HCT116 (cell line): ENCODE measurements around the gene ZBTB34. TPM values are rescaled to one million over a fixed set of nuclear protein-coding genes. Genes with fewer than 3 reads are reported as not detected.
"Not testable (repeated sequence)": the region's sequence is repeated elsewhere in the genome, so short reads cannot be mapped to it uniquely, and the experiment has no call there.

Experiments
- ATAC-seq: fragments of 200-7000 bp; cut with Tn5 transposase; 2 replicates; pipeline ENCODE4 v1.9.1; 2020; ENCODE audit warnings: mild to moderate bottlenecking, moderate library complexity
- BruUV-seq: library from RNA; stranded (reverse); fragments of 400-500 nt; replicated peaks from 2 replicates; lab custom pipeline; 2021; lab: Mats Ljungman, UMichigan
- CTCF ChIA-PET: fragments of 300-600 bp; sonication (Branson Sonifier 250); formaldehyde crosslinking; loops from one replicate; lab custom pipeline; 2021; ENCODE audit warnings: antibody characterized with exemption; lab: Charles Lee
- POLR2A ChIA-PET: fragments of 300-600, 350-600 bp; sonication (Branson Sonifier 250); formaldehyde crosslinking; loops from one replicate; lab custom pipeline; 2021; ENCODE audit warnings: antibody characterized with exemption; lab: Charles Lee
- RAD21 ChIA-PET, 2 experiments: fragments of 300-600 bp; sonication (Branson Sonifier 250); formaldehyde crosslinking; loops; one replicate each; lab custom pipeline; 2023; ENCODE audit warnings: low total read pairs in 2 of 2; ENCODE audit not compliant: uncharacterized antibody in 2 of 2, unreplicated experiment in 2 of 2, low non-redundant PET in 1 of 2; lab: Charles Lee
- DNase-seq: peaks from one replicate; pipeline ENCODE4 v3.0.0-alpha.2; 2010; ENCODE audit warnings: low read depth, low spot score
- H2AFZ ChIP-seq: fragments of 200-600 bp; shearing (Covaris generic), sonication (generic); 2 replicates; pipeline ENCODE4 v1.6.1; 2017; ENCODE audit warnings: low read depth, mixed run types, mixed read lengths, antibody characterized with exemption, low read length; ENCODE audit not compliant: poor library complexity, severe bottlenecking
- H3K27ac ChIP-seq: 2 replicates; pipeline ENCODE4 v1.5.1; 2012; ENCODE audit warnings: low read depth, low read length
- H3K27me3 ChIP-seq: fragments of 200-600 bp; sonication (generic); 2 replicates; pipeline ENCODE4 v1.6.1; 2016; ENCODE audit warnings: mixed run types, low read length, mixed read lengths; ENCODE audit not compliant: insufficient read depth
- H3K36me3 ChIP-seq, 2 experiments: fragments of 200-500 bp in 1 of 2; fragments of 200-600 bp in 1 of 2; sonication (Bioruptor generic) in 1 of 2; sonication (generic) in 1 of 2; 2 replicates each; pipeline versions ENCODE4 v1.5.1 to v1.6.1; 2014 to 2016; ENCODE audit warnings: low read length in 2 of 2, inconsistent platforms in 1 of 2, mixed read lengths in 1 of 2, mixed run types in 1 of 2; ENCODE audit not compliant: insufficient read depth in 2 of 2, control insufficient read depth in 1 of 2
- H3K4me1 ChIP-seq, 2 experiments: fragments of 200-600 bp in 1 of 2; sonication (generic) in 1 of 2; 2 replicates each; pipeline versions ENCODE4 v1.5.1 to v1.6.1; 2012 to 2017; ENCODE audit warnings: low read length in 2 of 2, inconsistent platforms in 1 of 2, mild to moderate bottlenecking in 1 of 2, mixed read lengths in 1 of 2, mixed run types in 1 of 2, moderate library complexity in 1 of 2; ENCODE audit not compliant: insufficient read depth in 2 of 2, control insufficient read depth in 1 of 2
- H3K4me2 ChIP-seq: fragments of 200-600 bp; sonication (generic); 2 replicates; pipeline ENCODE4 v1.6.1; 2017; ENCODE audit warnings: mixed run types, low read length, mixed read lengths
- H3K4me3 ChIP-seq, 2 experiments: fragments of 200-600 bp in 1 of 2; sonication (generic) in 1 of 2; replicated peaks in 1 of 2; 2 replicates each; pipeline ENCODE4 v1.5.1; 2011 to 2016; ENCODE audit warnings: low read length in 2 of 2, control low read depth in 1 of 2, low read depth in 1 of 2, mild to moderate bottlenecking in 1 of 2, mixed read lengths in 1 of 2, mixed run types in 1 of 2
- H3K79me2 ChIP-seq: fragments of 200-600 bp; sonication (generic); 2 replicates; pipeline ENCODE4 v1.6.1; 2017; ENCODE audit warnings: mild to moderate bottlenecking, mixed run types, low read length, moderate library complexity, mixed read lengths; ENCODE audit not compliant: insufficient read depth
- H3K9ac ChIP-seq: fragments of 200-600 bp; sonication (generic); 2 replicates; pipeline ENCODE4 v1.6.1; 2016; ENCODE audit warnings: low read length, mixed read lengths
- H3K9me2 ChIP-seq: fragments of 200-600 bp; sonication (generic), shearing (Covaris generic); 2 replicates; pipeline ENCODE4 v1.6.1; 2017; ENCODE audit warnings: mixed run types, mild to moderate bottlenecking, moderate library complexity; ENCODE audit not compliant: insufficient read depth
- H3K9me3 ChIP-seq, 2 experiments: fragments of 200-500 bp in 1 of 2; fragments of 200-600 bp in 1 of 2; sonication (Bioruptor generic) in 1 of 2; sonication (generic) in 1 of 2; 2 replicates each; pipeline ENCODE4 v1.6.1; 2014 to 2017; ENCODE audit warnings: low read length in 2 of 2, mixed read lengths in 2 of 2, inconsistent platforms in 1 of 2, low read depth in 1 of 2, mild to moderate bottlenecking in 1 of 2, mixed run types in 1 of 2, moderate library complexity in 1 of 2; ENCODE audit not compliant: control insufficient read depth in 1 of 2, insufficient read depth in 1 of 2
- H4K20me1 ChIP-seq: fragments of 200-600 bp; sonication (generic), shearing (Covaris generic); 2 replicates; pipeline ENCODE4 v1.6.1; 2017; ENCODE audit warnings: mixed run types, mild to moderate bottlenecking, moderate library complexity; ENCODE audit not compliant: insufficient read depth
- EZH2phosphoT487 ChIP-seq: fragments of 200-600 bp; IDR thresholded peaks from 2 replicates; pipeline ENCODE4 v1.6.1; 2018; ENCODE audit warnings: antibody characterized with exemption, borderline replicate concordance
- POLR2AphosphoS5 ChIP-seq: IDR thresholded peaks from 2 replicates; pipeline ENCODE4 v1.6.1; 2011; ENCODE audit warnings: mild to moderate bottlenecking, low read depth, low read length, moderate library complexity
- RAD21 ChIP-seq: IDR thresholded peaks from 2 replicates; pipeline ENCODE4 v1.6.1; 2012; ENCODE audit warnings: low read depth, mild to moderate bottlenecking
- SIN3A ChIP-seq: IDR thresholded peaks from 2 replicates; pipeline ENCODE4 v1.6.1; 2012; ENCODE audit warnings: low read depth
- SRF ChIP-seq: IDR thresholded peaks from 2 replicates; pipeline ENCODE4 v1.6.1; 2012; ENCODE audit warnings: low read depth
- ZNF274 ChIP-seq: fragments of 200-500 bp; sonication (Bioruptor generic); IDR thresholded peaks from 2 replicates; pipeline ENCODE4 v1.6.1; 2014; ENCODE audit warnings: mild to moderate bottlenecking, low read depth, low read length, inconsistent platforms
- intact Hi-C: fragments of 100-400 bp; cut with micrococcal nuclease; formaldehyde crosslinking; loops from 2 replicates; pipeline ENCODE4 v1.10.0; 2022
- total RNA-seq: library from RNA; stranded (reverse); gene quantifications from one replicate; pipeline ENCODE4 v1.2.1, GENCODE V29; 2021; ENCODE audit not compliant: unreplicated experiment
- TF ChIP-seq, protein P1 (sequence below): IDR thresholded peaks from 2 replicates; pipeline ENCODE4 v1.6.1; 2012
- TF ChIP-seq, protein P2 (sequence below): IDR thresholded peaks from 2 replicates; pipeline ENCODE4 v1.6.1; 2012; ENCODE audit warnings: low read depth

ZBTB34 gene
- total RNA-seq, 1 experiment from 2014 or later: 5.6 TPM

DNA sequence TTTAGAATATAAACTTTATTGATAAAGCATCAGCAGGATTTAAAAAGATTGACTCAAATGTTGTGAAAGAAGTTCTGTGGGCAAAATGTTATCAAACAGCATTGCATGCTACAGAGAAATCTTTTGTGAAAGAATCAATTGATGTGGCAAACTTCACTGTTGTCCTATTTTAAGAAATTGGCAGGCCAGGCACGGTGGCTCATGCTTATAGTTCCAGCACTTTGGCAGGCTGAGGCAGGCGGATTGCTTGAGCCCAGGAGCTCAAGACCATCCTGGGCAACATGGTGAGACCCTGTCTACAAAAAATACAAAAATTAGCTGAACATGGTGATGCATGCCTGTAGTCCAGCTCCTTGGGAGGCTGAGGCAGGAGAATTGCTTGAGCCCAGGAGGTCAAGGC lies 38.2 kb upstream of the ZBTB34 start:
- ChIA-PET RAD21 (interaction anchor here in 1 of 2 experiments (0.6 kb wide), 1 partner anchor 36 kb away, joined by 4 read pairs; no protein-coding TSS in a partner anchor), CTCF (no interaction called here), POLR2A (no interaction called here)
- H3K4me3 ChIP-seq: no peak overlapping the region
- H3K4me2 ChIP-seq: no peak overlapping the region
- TF ChIP-seq, protein P1, sequence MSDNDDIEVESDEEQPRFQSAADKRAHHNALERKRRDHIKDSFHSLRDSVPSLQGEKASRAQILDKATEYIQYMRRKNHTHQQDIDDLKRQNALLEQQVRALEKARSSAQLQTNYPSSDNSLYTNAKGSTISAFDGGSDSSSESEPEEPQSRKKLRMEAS: no peak
- H3K9me3 ChIP-seq: peaks cover 3 to 10% of the 10 kb centered on the region in 2 experiments; a peak in 1 of 4 replicates
- H3K36me3 ChIP-seq: peaks cover 0 to 21% of the 10 kb centered on the region in 2 experiments; a peak in 3 of 4 replicates
- no peak overlapping the region for H3K9ac ChIP-seq
- no TSS peak for BruUV-seq
- H4K20me1 ChIP-seq: peaks cover 5% of the 10 kb centered on the region; the same call in 1 of the 2 replicates
- no peak overlapping the region for H3K27ac ChIP-seq
- ATAC-seq (no peak), DNase-seq (no peak)
- H2AFZ ChIP-seq: no peak overlapping the region
- no peaks in the 10 kb centered on the region for H3K27me3 ChIP-seq
- H3K9me2 ChIP-seq: no peaks in the 10 kb centered on the region
- intact Hi-C loops: no loop called here
- peaks cover 53% of the 10 kb centered on the region for H3K79me2 ChIP-seq
- H3K4me1 ChIP-seq: no peaks in the 10 kb centered on the region

DNA sequence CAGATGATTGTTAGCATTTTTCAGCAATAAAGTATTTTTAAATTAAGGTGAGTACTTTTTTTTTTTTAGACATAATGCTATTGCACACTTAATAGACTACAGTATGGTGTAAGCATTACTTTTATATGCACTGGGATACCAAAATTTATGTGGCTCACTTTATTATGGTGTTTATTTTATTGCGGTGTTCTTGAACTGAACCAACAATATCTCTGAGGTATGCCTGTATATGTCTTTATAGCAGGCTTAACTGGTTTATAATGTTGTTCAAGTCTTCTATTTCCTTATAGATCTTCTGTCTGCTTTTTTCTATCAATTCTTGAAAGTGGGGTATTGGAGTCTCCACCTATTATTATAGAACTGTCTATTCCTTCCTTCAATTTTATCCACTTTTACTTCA lies 37.6 kb upstream of the ZBTB34 start:
- Histone ChIP-seq H3K9me3 (peaks cover 3 to 10% of the 10 kb centered on the region in 2 experiments; a peak in 1 of 4 replicates), H3K79me2 (peaks cover 54% of the 10 kb centered on the region), H3K4me2 (no peak overlapping the region), H2AFZ (no peak overlapping the region), H3K36me3 (peaks cover 0 to 18% of the 10 kb centered on the region in 2 experiments; a peak in 3 of 4 replicates), H3K4me1 (no peaks in the 10 kb centered on the region), H3K9ac (no peak overlapping the region), H3K27ac (no peak overlapping the region), H3K4me3 (no peak overlapping the region), H4K20me1 (peaks cover 5% of the 10 kb centered on the region; the same call in 1 of the 2 replicates), H3K27me3 (no peaks in the 10 kb centered on the region), H3K9me2 (no peaks in the 10 kb centered on the region)
- CTCF ChIA-PET: no interaction called here
- TF ChIP-seq EZH2phosphoT487: no peak
- TF ChIP-seq ZNF274: no peak
- TF ChIP-seq POLR2AphosphoS5: no peak
- TF ChIP-seq, protein P2, sequence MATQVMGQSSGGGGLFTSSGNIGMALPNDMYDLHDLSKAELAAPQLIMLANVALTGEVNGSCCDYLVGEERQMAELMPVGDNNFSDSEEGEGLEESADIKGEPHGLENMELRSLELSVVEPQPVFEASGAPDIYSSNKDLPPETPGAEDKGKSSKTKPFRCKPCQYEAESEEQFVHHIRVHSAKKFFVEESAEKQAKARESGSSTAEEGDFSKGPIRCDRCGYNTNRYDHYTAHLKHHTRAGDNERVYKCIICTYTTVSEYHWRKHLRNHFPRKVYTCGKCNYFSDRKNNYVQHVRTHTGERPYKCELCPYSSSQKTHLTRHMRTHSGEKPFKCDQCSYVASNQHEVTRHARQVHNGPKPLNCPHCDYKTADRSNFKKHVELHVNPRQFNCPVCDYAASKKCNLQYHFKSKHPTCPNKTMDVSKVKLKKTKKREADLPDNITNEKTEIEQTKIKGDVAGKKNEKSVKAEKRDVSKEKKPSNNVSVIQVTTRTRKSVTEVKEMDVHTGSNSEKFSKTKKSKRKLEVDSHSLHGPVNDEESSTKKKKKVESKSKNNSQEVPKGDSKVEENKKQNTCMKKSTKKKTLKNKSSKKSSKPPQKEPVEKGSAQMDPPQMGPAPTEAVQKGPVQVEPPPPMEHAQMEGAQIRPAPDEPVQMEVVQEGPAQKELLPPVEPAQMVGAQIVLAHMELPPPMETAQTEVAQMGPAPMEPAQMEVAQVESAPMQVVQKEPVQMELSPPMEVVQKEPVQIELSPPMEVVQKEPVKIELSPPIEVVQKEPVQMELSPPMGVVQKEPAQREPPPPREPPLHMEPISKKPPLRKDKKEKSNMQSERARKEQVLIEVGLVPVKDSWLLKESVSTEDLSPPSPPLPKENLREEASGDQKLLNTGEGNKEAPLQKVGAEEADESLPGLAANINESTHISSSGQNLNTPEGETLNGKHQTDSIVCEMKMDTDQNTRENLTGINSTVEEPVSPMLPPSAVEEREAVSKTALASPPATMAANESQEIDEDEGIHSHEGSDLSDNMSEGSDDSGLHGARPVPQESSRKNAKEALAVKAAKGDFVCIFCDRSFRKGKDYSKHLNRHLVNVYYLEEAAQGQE: no peak
- TF ChIP-seq, protein P1: no peak
- TF ChIP-seq SRF: no peak
- no peak for TF ChIP-seq RAD21
- TF ChIP-seq SIN3A: no peak
- RAD21 ChIA-PET: no interaction called here
- no peak for DNase-seq
- ATAC-seq: no peak
- intact Hi-C loops: no loop called here
- no TSS peak for BruUV-seq
- POLR2A ChIA-PET: no interaction called here

DNA sequence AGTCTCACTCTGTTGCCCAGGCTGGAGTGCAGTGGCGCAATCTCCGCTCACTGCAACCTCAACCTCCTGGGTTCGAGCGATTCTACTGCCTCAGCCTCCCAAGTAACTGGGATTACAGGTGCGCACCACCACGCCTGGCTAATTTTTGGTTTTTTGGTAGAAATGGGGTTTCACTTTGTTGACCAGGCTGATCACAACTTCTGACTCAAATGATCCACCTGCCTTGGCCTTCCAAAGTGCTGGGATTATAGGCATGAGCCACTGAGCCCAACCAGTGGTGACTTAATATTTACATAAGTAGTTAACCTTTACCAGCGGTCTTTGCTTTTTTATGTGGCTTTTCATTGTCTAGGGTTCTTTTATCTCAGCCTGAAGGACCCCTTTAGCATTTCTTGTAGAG lies 36.4 kb upstream of the ZBTB34 start:
- H3K9ac ChIP-seq, intact Hi-C loops, POLR2A ChIA-PET, DNase-seq, H3K9me2 ChIP-seq, H3K4me2 ChIP-seq, BruUV-seq, H4K20me1 ChIP-seq, RAD21 ChIA-PET, ATAC-seq, H2AFZ ChIP-seq, CTCF ChIA-PET, H3K4me3 ChIP-seq, H3K4me1 ChIP-seq, H3K27ac ChIP-seq, H3K27me3 ChIP-seq: not testable (repeated sequence)
- Histone ChIP-seq H3K9me3 (peaks cover 3 to 10% of the 10 kb centered on the region in 2 experiments; a peak in 1 of 4 replicates), H3K36me3 (peaks cover 0 to 14% of the 10 kb centered on the region in 2 experiments; a peak in 3 of 4 replicates), H3K79me2 (peaks cover 44% of the 10 kb centered on the region)
